Kasumi-1 (cell line): Measurements from ENCODE around the gene PAK6.

ENCODE experiments used
- DNase-seq, 2 experiments: peaks; one replicate each; lab custom pipeline; 2025; lab: John Stamatoyannopoulos, UW

The PAK6 gene

GRCh38 chr15:40241269-40242212, 2.7 kb downstream of the PAK6 start:
- DNase-seq, result no peak

GRCh38 chr15:40242213-40242599, 3.3 kb downstream of the PAK6 start:
- DNase-seq, result no peak

DNA sequence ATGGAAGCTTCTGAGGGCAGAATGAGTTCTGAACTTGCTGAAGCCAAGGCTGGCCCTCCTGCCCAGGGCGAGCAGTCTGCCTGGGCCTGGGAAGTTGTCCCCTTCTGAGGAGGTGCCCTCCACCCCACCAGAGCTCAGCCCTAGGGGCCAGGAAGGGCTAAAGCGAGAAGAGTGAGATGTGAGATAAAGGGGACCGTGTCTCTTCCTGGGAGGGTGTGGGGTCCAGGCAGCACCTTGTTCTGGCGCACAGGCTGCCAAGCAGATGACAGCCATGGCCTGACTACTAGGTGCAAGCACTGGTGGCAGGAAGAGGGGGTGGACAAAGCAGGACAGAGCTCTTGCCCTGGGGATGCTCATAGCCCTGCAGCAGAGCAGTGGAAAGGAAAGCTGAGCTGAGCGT, 3.7 kb downstream of the PAK6 start:
- no peak for DNase-seq

DNA sequence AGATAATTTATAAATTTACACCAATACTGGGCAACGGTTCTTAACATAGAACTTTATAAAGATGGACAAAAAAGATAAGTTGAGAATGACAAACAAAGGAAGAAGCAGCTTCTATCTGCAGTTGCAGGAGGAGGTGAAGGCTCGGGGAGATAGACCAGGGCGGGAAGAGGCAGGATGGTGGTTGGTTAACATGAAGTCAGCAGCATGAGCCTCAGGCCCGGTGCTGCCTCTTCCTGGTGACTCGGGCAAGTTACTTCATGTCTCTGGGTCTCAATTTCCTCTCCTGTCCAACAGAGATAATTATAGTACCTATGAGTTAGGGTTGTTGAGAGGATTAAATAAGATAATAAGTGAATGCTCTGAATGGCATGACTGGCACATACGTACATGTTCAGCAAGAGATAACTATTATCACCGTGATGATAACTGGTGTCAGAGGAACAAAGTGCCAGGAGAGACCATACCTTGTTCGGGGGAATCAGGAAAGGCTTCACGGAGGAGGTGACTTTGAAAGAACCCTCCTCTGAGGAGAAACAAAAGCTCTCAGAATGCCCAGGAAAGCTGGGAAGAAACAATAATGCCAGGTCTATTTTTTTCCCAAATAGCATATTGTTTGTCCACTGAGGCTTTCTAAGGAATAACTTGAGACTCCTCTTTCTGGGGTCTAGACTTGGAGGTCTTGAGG, 4.4 kb downstream of the PAK6 start:
- DNase-seq, result no peak

GRCh38 chr15:40244961-40245523, 6.2 kb downstream of the PAK6 start:
- no peak for DNase-seq

DNA sequence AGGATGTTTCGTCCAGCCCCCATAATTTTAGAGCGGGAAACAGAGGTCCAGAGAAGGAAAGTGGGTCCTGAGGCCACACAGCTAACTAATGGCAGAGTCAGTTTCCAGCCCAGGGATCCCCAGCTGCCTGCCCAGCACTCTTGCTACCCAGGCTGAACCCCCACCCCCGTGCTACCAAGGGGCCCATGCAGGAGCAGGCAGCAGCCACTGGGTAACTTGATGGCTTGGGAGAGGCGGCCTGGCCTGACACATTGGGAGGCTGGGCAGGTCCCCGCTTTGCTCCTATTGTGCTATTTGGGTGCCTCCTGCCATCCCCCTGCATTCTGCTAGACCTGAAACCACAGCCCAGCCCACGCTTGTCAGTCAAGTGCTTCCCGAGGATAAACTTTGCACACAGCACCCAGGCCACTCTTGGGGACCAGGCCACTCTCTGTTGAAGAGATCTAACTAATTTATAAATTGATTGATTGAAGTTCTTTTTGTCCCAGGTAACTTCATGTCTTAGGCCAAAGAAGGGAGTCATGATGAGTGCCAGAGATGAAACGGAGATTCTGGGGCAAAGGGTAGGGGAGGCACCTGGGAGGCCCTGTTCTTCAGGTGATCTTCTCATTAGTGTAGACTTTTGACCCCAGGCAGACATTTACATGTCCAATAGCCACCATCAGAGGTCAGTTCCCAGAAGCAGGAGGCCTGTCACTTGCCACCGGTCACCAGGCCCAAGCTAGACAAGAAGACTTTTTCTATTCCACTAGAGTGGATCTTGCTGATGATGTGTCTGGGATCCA, 7.0 kb downstream of the PAK6 start:
- DNase-seq, result no peak

DNA sequence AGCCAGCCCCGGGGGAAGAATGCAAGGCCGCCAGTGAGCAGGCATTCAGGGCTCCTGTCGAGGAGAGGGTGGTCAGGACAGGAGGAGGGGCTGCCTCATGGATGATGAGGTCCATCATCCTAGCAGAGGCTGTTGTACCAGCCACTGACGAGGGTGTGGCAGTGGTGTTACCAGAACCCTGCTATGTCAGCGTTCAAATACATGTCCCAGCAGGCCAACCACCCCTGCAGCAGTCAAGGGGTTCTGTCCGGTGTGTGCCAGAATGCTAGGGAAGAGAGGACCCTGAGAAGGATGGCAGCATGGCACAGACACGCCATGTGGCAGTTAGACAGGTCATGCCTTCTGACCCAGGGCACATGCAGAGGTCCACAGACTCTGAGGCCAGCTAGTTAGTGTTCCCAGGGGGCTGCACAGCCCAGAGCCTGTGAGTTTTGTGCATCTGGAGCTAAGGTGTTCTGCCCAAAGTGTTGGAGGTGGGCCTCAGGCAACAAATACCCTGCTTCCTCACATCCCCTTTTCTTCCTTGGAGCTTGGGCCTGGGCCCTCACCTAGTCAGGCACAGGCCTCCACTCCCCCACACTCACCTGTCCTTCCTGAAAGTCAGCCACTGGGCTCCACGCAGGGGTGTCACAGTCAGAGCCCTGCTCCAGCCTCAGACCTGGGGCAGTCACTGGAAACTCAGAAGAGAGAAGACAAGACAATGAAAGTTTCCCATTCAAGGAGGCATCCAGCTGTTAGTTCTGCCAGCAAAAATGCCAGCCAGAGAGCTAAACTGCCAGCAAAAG, 7.8 kb downstream of the PAK6 start:
- DNase-seq, result no peak

GRCh38 chr15:40247406-40247971, 8.6 kb downstream of the PAK6 start:
- DNase-seq, result no peak

DNA sequence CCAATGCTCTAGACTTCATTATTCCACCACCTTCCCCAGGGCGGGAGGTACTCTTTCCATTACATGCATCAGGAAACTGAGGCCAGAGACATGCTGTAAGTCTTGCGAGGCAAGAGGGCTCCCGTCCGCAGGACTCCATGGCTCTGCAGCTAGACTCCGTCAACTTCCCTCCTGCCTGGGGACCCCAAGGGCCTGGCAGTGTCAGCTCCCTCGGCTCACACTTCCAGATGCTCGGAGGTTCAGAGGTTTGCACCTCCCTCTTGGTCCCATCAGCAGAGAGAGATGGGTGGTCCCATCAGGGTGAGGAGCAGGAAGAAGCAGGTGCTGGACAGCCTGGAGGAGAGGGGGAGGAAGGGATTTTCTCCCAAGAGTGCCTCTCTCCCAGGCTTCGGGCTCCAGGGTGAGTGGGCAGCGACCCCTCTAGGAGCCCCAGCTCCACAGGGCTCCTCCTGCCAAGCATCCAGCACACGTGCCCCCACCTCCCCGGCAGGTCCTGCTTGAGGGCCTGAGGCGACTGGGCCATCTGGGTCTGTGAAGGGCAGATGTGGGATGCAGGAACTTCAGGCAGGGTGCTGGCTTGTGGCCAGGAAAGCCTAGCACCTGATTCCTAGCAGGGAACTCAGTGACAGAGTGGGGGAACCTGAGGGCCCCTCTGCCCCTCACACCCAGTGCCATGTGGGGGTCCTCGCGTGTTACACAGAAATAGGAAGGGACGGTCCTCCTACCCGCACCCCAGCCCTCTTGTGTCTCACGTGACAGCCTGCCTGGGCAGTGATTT, 9.3 kb downstream of the PAK6 start:
- no peak for DNase-seq

- no peak for DNase-seq
Measured at GRCh38 chr15:40249477-40250303, 10.8 kb downstream of the PAK6 start.

GRCh38 chr15:40250304-40250656, 11.4 kb downstream of the PAK6 start:
- no peak for DNase-seq

- DNase-seq, result no peak
Measured at GRCh38 chr15:40250771-40251483, 12.1 kb downstream of the PAK6 start.

GRCh38 chr15:40251486-40252140, 12.8 kb downstream of the PAK6 start:
- DNase-seq, result no peak

DNA sequence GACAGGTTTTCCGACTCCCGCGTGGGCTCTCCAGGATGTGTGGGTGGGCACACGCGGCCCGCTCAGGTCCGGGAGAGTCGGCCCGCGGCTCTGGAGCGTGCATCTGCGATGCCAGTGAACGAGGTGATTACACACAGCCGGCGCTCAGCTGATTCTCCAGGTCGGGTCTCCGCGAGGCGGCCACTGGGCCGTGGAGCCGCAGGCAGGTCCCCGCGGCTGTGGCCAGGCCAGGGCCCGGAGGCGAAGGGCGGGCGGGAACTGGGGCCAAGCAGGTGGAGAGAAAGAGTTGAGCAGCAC, 13.2 kb downstream of the PAK6 start:
- DNase-seq, result no peak

- no peak for DNase-seq
Measured at GRCh38 chr15:40252438-40253166, 13.7 kb downstream of the PAK6 start.

DNA sequence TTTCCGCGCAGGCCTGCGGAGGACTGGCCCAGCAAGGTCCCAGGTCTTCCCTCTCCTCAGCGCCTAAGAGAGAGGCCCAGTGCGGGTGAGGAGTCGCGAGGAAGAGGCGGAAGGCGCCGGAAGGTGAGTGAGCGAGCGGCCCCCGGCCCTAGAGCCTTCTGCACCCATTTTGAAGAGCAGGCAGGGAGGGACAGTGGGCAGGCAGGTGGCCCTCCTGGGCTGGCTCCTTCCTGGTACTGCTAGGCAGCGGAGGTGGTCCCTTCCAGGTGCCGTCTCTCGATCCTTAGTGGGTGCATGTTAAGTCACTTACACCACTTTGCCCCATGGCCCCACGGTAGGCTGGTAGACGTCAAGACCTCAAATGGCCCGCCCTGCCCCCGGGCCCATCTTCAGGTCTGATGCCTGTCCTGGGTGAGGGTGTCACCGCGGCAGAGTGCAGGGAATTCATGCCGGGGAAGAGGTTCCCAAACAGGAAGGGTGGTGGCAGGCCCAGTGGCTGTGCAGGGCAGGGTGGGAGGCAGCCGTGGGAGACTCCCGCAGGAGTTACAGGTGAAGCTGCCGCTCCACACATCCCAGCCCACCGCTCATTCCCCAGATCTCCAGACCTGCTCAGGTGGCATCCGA, 14.4 kb downstream of the PAK6 start:
- DNase-seq, result no peak

- DNase-seq, result no peak
Measured at GRCh38 chr15:40254452-40254851, 15.6 kb downstream of the PAK6 start.
